ENCODE data around the gene STK11IP. TPM values are rescaled to one million over a fixed set of nuclear protein-coding genes. Genes with fewer than 3 reads are reported as not detected.

STK11IP gene
- total and polyA plus RNA-seq, 10 of the 15 experiments (the other 5 are each of a cell fraction or from before 2014, with no cell fraction given), result 0.42 to 24.0 (median 11.4) TPM

DNA sequence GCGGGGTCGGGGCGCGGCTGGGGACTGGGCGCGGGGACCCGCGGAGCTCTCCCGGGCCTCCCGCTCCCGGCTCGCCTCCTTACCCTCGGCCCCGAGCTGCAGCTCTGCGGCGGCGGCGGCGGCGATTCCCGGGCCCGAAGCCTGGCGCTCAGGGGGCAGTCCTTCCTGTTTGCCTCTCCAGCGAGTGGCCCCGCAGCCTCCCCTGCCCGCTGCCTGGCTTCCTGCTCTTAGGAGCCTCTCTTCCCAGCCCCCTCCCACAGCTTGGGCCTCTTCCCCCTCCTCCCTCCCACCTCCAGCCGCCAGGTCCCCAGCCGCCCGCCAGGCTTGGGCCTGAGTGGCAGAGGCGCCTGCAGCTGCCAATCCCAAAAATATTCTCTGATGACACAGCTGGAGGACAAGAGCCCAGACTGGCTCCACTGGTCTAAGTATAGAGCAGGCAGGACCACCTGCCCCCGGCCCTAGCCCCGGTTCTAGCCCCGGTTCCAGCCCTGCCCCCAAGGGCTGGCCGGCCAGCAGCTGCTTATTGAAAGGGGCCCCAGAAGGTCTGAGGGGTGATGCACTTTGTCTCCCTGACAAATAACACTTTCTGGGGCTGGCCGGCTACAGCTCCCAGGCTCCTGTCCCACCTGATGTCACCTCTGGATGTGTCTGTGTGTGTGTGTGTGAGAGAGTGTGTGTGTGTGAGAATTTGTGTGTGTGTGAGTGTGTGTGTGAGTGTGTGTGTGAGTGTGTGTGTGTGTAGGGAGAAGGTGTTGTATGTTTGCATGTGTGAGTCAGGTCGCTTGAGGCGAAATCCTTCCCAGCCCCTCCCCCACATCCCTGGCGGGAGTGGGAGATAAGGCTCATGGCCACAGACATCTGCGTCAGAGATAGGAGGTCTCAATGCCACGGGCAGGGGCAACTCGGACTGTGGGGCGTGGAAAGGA is 26.1 kb upstream of the STK11IP start, which contains the start of gene OBSL1:
Gene OBSL1 (minus strand): TSS at position 229 of the 926 bp plus-strand sequence. CDS start 307 bp downstream, outside the sequence.
- ChIA-PET RAD21 (ENCODE audit: unreplicated experiment) (no interaction called here), SMC1A (ENCODE audit: uncharacterized antibody, unreplicated experiment) (no interaction called here), POLR2A (no interaction called here), CTCF (interaction anchor here (1.2 kb wide), 1 partner anchor 12 kb away, joined by 3 read pairs; no protein-coding TSS in a partner anchor)
- no peak for ATAC-seq
- Histone ChIP-seq H3K9ac (ENCODE audit: control insufficient read depth, insufficient read depth, low read length) (no peak within 1 kb of the TSS), H4K20me1 (ENCODE audit: control insufficient read depth, insufficient read depth) (no peaks in the 10 kb centered on the region), H3K9me3 (replicated peaks; ENCODE audit: control insufficient read depth, insufficient read depth, low read length) (no peaks in the 10 kb centered on the region), H3K36me3 (ENCODE audit: control insufficient read depth in 2 of 2, insufficient read depth in 2 of 2, low read length in 1 of 2) (no peaks in the 10 kb centered on the region), H3K27me3 (replicated peaks in 1 of 2; ENCODE audit: control insufficient read depth in 2 of 2, insufficient read depth in 2 of 2, low read length in 1 of 2) (peaks cover 2 to 5% of the 10 kb centered on the region in 2 experiments; a peak in 3 of 4 replicates), H3K4me1 (ENCODE audit: control insufficient read depth, insufficient read depth, low read length) (no peaks in the 10 kb centered on the region), H3K4me2 (ENCODE audit: control insufficient read depth, insufficient read depth) (no peak within 1 kb of the TSS), H3K27ac (ENCODE audit: control insufficient read depth, insufficient read depth) (no peak within 1 kb of the TSS), H3K4me3 (no peak within 1 kb of the TSS), H3K79me2 (ENCODE audit: control insufficient read depth, insufficient read depth, low read length) (no peaks in the 10 kb centered on the region), H2AFZ (ENCODE audit: control insufficient read depth, low read depth, low read length) (no peak within 1 kb of the TSS)
- in situ Hi-C loops (cut with MboI) (no loop called here), intact Hi-C loops (cut with micrococcal nuclease; ENCODE audit: unreplicated experiment) (no loop called here)
- DNase-seq (ENCODE audit: low read depth, low spot score), result no peak
- no TSS peak for BruUV-seq (replicated peaks)
- TF ChIP-seq SRF (IDR thresholded peaks at IDR 0.05; ENCODE audit: low read depth in 2 of 2, low read length in 2 of 2) (no peak), YBX1 (IDR thresholded peaks at IDR 0.05) (no peak), ZNF207 (IDR thresholded peaks at IDR 0.05; ENCODE audit: borderline replicate concordance) (no peak), BHLHE40 (IDR thresholded peaks at IDR 0.05; ENCODE audit: borderline replicate concordance in 1 of 2, low read depth in 2 of 2, low read length in 1 of 2) (no peak), ZNF384 (IDR thresholded peaks at IDR 0.05; ENCODE audit: borderline replicate concordance, low read depth, low read length) (no peak)
- TF ChIP-seq, protein P1, sequence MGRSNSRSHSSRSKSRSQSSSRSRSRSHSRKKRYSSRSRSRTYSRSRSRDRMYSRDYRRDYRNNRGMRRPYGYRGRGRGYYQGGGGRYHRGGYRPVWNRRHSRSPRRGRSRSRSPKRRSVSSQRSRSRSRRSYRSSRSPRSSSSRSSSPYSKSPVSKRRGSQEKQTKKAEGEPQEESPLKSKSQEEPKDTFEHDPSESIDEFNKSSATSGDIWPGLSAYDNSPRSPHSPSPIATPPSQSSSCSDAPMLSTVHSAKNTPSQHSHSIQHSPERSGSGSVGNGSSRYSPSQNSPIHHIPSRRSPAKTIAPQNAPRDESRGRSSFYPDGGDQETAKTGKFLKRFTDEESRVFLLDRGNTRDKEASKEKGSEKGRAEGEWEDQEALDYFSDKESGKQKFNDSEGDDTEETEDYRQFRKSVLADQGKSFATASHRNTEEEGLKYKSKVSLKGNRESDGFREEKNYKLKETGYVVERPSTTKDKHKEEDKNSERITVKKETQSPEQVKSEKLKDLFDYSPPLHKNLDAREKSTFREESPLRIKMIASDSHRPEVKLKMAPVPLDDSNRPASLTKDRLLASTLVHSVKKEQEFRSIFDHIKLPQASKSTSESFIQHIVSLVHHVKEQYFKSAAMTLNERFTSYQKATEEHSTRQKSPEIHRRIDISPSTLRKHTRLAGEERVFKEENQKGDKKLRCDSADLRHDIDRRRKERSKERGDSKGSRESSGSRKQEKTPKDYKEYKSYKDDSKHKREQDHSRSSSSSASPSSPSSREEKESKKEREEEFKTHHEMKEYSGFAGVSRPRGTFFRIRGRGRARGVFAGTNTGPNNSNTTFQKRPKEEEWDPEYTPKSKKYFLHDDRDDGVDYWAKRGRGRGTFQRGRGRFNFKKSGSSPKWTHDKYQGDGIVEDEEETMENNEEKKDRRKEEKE (IDR thresholded peaks at IDR 0.05), result no peak
- TF ChIP-seq, protein P2, sequence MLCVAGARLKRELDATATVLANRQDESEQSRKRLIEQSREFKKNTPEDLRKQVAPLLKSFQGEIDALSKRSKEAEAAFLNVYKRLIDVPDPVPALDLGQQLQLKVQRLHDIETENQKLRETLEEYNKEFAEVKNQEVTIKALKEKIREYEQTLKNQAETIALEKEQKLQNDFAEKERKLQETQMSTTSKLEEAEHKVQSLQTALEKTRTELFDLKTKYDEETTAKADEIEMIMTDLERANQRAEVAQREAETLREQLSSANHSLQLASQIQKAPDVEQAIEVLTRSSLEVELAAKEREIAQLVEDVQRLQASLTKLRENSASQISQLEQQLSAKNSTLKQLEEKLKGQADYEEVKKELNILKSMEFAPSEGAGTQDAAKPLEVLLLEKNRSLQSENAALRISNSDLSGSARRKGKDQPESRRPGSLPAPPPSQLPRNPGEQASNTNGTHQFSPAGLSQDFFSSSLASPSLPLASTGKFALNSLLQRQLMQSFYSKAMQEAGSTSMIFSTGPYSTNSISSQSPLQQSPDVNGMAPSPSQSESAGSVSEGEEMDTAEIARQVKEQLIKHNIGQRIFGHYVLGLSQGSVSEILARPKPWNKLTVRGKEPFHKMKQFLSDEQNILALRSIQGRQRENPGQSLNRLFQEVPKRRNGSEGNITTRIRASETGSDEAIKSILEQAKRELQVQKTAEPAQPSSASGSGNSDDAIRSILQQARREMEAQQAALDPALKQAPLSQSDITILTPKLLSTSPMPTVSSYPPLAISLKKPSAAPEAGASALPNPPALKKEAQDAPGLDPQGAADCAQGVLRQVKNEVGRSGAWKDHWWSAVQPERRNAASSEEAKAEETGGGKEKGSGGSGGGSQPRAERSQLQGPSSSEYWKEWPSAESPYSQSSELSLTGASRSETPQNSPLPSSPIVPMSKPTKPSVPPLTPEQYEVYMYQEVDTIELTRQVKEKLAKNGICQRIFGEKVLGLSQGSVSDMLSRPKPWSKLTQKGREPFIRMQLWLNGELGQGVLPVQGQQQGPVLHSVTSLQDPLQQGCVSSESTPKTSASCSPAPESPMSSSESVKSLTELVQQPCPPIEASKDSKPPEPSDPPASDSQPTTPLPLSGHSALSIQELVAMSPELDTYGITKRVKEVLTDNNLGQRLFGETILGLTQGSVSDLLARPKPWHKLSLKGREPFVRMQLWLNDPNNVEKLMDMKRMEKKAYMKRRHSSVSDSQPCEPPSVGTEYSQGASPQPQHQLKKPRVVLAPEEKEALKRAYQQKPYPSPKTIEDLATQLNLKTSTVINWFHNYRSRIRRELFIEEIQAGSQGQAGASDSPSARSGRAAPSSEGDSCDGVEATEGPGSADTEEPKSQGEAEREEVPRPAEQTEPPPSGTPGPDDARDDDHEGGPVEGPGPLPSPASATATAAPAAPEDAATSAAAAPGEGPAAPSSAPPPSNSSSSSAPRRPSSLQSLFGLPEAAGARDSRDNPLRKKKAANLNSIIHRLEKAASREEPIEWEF (IDR thresholded peaks at IDR 0.05; ENCODE audit: insufficient replicate concordance, low read depth, low read length), result no peak
- 23% methylated on average over 17 of the region's 42 CpGs for WGBS (ENCODE audit: insufficient coverage, insufficient replicate concordance, low lambda C conversion rate, missing lambda C conversion rate)
- FAIRE-seq, result peak; percentile 65
